Measurements from ENCODE around the gene PSMB1. TPM values are rescaled to one million over a fixed set of nuclear protein-coding genes. Genes with fewer than 3 reads are reported as not detected.

Gene PSMB1
- total RNA-seq, 4 donors from 2014 or later: 340 to 380 (median 357) TPM

- no peaks in the 10 kb centered on the region for H3K9me3 ChIP-seq
- no peak overlapping the region for H3K4me3 ChIP-seq
- ATAC-seq: peak in 1 of 2 donors; percentile 80
- no peak overlapping the region for H3K27ac ChIP-seq
- in situ Hi-C loops (cut with MboI; ENCODE audit: low sequenced_read_pairs in 4 of 4) (loop anchor here in 2 of 4 donors (10.0 kb wide), 2 partner anchors 202 to 682 kb away; no protein-coding TSS in a partner anchor), intact Hi-C loops (cut with DNase I; ENCODE audit: low total_unique reads) (loop anchor here (2.0 to 10.0 kb wide), 2 partner anchors 552 to 686 kb away; no protein-coding TSS in a partner anchor)
- DNase-seq: peak in 1 of 2 donors; percentile 52
- H3K4me1 ChIP-seq: peaks cover 16 to 21% of the 10 kb centered on the region in 2 donors
- TF ChIP-seq POLR2A (IDR thresholded peaks at IDR 0.05): no peak
- TF ChIP-seq, protein P1, sequence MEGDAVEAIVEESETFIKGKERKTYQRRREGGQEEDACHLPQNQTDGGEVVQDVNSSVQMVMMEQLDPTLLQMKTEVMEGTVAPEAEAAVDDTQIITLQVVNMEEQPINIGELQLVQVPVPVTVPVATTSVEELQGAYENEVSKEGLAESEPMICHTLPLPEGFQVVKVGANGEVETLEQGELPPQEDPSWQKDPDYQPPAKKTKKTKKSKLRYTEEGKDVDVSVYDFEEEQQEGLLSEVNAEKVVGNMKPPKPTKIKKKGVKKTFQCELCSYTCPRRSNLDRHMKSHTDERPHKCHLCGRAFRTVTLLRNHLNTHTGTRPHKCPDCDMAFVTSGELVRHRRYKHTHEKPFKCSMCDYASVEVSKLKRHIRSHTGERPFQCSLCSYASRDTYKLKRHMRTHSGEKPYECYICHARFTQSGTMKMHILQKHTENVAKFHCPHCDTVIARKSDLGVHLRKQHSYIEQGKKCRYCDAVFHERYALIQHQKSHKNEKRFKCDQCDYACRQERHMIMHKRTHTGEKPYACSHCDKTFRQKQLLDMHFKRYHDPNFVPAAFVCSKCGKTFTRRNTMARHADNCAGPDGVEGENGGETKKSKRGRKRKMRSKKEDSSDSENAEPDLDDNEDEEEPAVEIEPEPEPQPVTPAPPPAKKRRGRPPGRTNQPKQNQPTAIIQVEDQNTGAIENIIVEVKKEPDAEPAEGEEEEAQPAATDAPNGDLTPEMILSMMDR (IDR thresholded peaks at IDR 0.05 in 4 of 5, conservative IDR thresholded peaks at IDR 0.05 in 1 of 5): peak; percentile 24 to 71 (median 66)
- no peaks in the 10 kb centered on the region for H3K27me3 ChIP-seq
- H3K36me3 ChIP-seq: no peaks in the 10 kb centered on the region
Observed at GRCh38 chr6:170516783-170517616, 36.1 kb downstream of the PSMB1 start.

- H3K27me3 ChIP-seq: no peaks in the 10 kb centered on the region
- intact Hi-C loops (cut with DNase I; ENCODE audit: low total_unique reads): loop anchor here (10.0 kb wide), 1 partner anchor 550 kb away; no protein-coding TSS in a partner anchor
- ATAC-seq: no peak
- DNase-seq: no peak
- H3K27ac ChIP-seq: no peak overlapping the region
- peaks cover 4 to 5% of the 10 kb centered on the region in 2 donors for H3K4me1 ChIP-seq
- in situ Hi-C loops (cut with MboI; ENCODE audit: low sequenced_read_pairs in 4 of 4): loop anchor here in 2 of 4 donors (10.0 kb wide), 2 partner anchors 200 to 680 kb away; no protein-coding TSS in a partner anchor
- no peak for TF ChIP-seq POLR2A (IDR thresholded peaks at IDR 0.05)
- TF ChIP-seq, protein P1 (IDR thresholded peaks at IDR 0.05 in 4 of 5, conservative IDR thresholded peaks at IDR 0.05 in 1 of 5): no peak
- no peak overlapping the region for H3K4me3 ChIP-seq
- no peaks in the 10 kb centered on the region for H3K9me3 ChIP-seq
- H3K36me3 ChIP-seq: no peaks in the 10 kb centered on the region
Observed at GRCh38 chr6:170514908-170515307, 38.2 kb downstream of the PSMB1 start.

- ATAC-seq (no peak), DNase-seq (no peak)
- TF ChIP-seq POLR2A (IDR thresholded peaks at IDR 0.05): no peak
- TF ChIP-seq, protein P1 (IDR thresholded peaks at IDR 0.05 in 4 of 5, conservative IDR thresholded peaks at IDR 0.05 in 1 of 5): no peak
- in situ Hi-C loops (cut with MboI; ENCODE audit: low sequenced_read_pairs in 4 of 4): loop anchor here in 2 of 4 donors (10.0 kb wide), 2 partner anchors 197 to 677 kb away; no protein-coding TSS in a partner anchor
- Histone ChIP-seq H3K4me1 (peaks cover 2 to 4% of the 10 kb centered on the region in 2 donors), H3K27me3 (no peaks in the 10 kb centered on the region), H3K4me3 (no peak overlapping the region), H3K27ac (no peak overlapping the region), H3K9me3 (no peaks in the 10 kb centered on the region), H3K36me3 (no peaks in the 10 kb centered on the region)
- intact Hi-C loops (cut with DNase I; ENCODE audit: low total_unique reads): loop anchor here (10.0 kb wide), 1 partner anchor 547 kb away; no protein-coding TSS in a partner anchor
Observed at GRCh38 chr6:170512249-170512648, 40.9 kb downstream of the PSMB1 start.

DNA sequence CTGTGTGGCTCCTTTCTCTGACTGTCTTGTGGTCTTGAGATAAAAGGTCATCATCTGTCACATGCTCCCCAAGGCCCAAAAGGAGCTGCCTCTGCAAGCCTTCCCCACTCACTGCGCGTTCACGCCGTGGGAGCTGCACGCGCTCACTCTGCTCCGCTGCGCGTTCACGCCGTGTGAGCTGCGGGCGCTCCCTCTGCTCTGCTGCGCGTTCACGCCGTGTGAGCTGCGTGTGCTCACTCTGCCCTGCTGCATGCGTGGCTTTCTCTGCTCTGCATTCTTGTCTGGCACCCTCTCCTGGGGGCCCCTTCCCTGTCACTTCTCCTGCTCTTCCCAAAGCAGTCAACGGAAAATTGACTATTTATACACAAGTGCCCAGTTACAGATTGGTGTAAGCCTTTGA, 42.5 kb downstream of the PSMB1 start:
- Histone ChIP-seq H3K9me3 (no peaks in the 10 kb centered on the region), H3K36me3 (no peaks in the 10 kb centered on the region), H3K4me1 (peaks cover 3 to 5% of the 10 kb centered on the region in 2 donors), H3K27ac (no peak overlapping the region), H3K4me3 (no peak overlapping the region), H3K27me3 (no peaks in the 10 kb centered on the region)
- in situ Hi-C loops (cut with MboI; ENCODE audit: low sequenced_read_pairs in 4 of 4): loop anchor here in 2 of 4 donors (10.0 kb wide), 2 partner anchors 196 to 676 kb away; no protein-coding TSS in a partner anchor
- TF ChIP-seq POLR2A (IDR thresholded peaks at IDR 0.05): no peak
- TF ChIP-seq, protein P1 (IDR thresholded peaks at IDR 0.05 in 4 of 5, conservative IDR thresholded peaks at IDR 0.05 in 1 of 5): no peak
- intact Hi-C loops (cut with DNase I; ENCODE audit: low total_unique reads): loop anchor here (10.0 kb wide), 1 partner anchor 546 kb away; no protein-coding TSS in a partner anchor
- ATAC-seq: no peak
- no peak for DNase-seq
